Psoas muscle (tissue), 8 donors: ENCODE results near the gene MKNK2. TPM values are rescaled to one million over a fixed set of nuclear protein-coding genes. Genes with fewer than 3 reads are reported as not detected.

Experiments used
- ATAC-seq, 4 donors: fragments of 200-7000 bp; cut with Tn5 transposase; one replicate each; pipeline ENCODE4 v1.9.1; 2020; ENCODE audit warnings: moderate library complexity in 3 of 4, mild to moderate bottlenecking in 2 of 4
- DNase-seq, 2 donors: peaks; one replicate each; pipeline ENCODE4 v3.0.0-alpha.2; 2020
- H3K27ac ChIP-seq: fragments of 200-600 bp; one replicate; pipeline ENCODE4 v1.8.0; 2022
- H3K27me3 ChIP-seq, 3 donors: fragments of 200-600 bp in 1 of 3; one replicate each; pipeline versions ENCODE4 v1.6.1 to v1.8.0; 2013 to 2022; ENCODE audit warnings: low read length in 2 of 3, mild to moderate bottlenecking in 2 of 3, moderate library complexity in 1 of 3; ENCODE audit not compliant: insufficient read depth in 3 of 3
- H3K36me3 ChIP-seq, 2 donors: fragments of 200-600 bp in 1 of 2; one replicate each; pipeline versions ENCODE4 v1.6.1 to v1.8.0; 2013 to 2022; ENCODE audit warnings: low read depth in 1 of 2, mild to moderate bottlenecking in 1 of 2, moderate library complexity in 1 of 2; ENCODE audit not compliant: insufficient read depth in 1 of 2
- H3K4me1 ChIP-seq: fragments of 200-600 bp; one replicate; pipeline ENCODE4 v1.8.0; 2022
- H3K4me3 ChIP-seq: fragments of 200-600 bp; one replicate; pipeline ENCODE4 v1.8.0; 2022; ENCODE audit warnings: mild to moderate bottlenecking
- H3K9me3 ChIP-seq: fragments of 200-600 bp; one replicate; pipeline ENCODE4 v1.8.0; 2022
- CTCF ChIP-seq: fragments of 200-600 bp; IDR thresholded peaks from one replicate; pipeline ENCODE4 v1.8.0; 2022; ENCODE audit warnings: antibody characterized with exemption
- WGBS, 3 donors: extraction: QIAGEN DNeasy Blood & Tissue Kit; methylation state at CpG; one replicate each; pipeline versions ENCODE4 v1.1.6 to v1.1.7; 2013; 5-methylcytosine and 5-hydroxymethylcytosine counted together
- intact Hi-C, 2 donors: fragments of 100-400 bp; cut with DNase I; formaldehyde crosslinking; loops; one replicate each; pipeline versions ENCODE4 v1.11.0 to v1.14.2; 2022
- polyA plus RNA-seq, 3 donors: library from polyadenylated mRNA; stranded (reverse); fragments of 200-250 nt; gene quantifications; one replicate each; pipeline ENCODE4 v1.2.3, GENCODE V29; 2013
- total RNA-seq, 4 donors: library from RNA; stranded (reverse); fragmentation: NEBNext Ultra II Directional in 2 of 4; extraction: Animal tissue kit (Norgen Biotek cat#: 25700) in 2 of 4; gene quantifications; one replicate each; pipeline versions ENCODE4 v1.2.1 to v1.2.4, GENCODE V29; 2021 to 2023
- donor health status: healthy with polysubstance abuse.
- donor health status: DM: no; HTN: no; CAD: no; lungs with moderate emphysema.
- donor health status: Bipolar disorder and iron deficiency.
- donor health status: healthy.
- donor health status: DM: yes; HTN: yes; CAD: no.
- donor health status: DM: no; HTN: no; CAD: no.
- donor health status: DM: no; HTN: no; CAD: no.
- donor health status: DM: yes; HTN: yes; CAD: no.

Gene MKNK2
- total and polyA plus RNA-seq, 7 donors, result 793 to 2,795 (median 1,017) TPM

- H3K9me3 ChIP-seq, result no peaks in the 10 kb centered on the region
- DNase-seq, result peak in 1 of 2 donors; percentile 48
- H3K4me3 ChIP-seq, result no peak overlapping the region
- peaks cover 2 to 90% of the 10 kb centered on the region in 2 donors for H3K36me3 ChIP-seq
- ATAC-seq, result no peak
- H3K27me3 ChIP-seq, result no peaks in the 10 kb centered on the region
- no peak overlapping the region for H3K27ac ChIP-seq
- no peaks in the 10 kb centered on the region for H3K4me1 ChIP-seq
- 93 to 95% (median 95%) methylated on average over 32 of the region's 32 CpGs for WGBS, 3 donors
- intact Hi-C loops, result loop anchor here in 1 of 2 donors (5.0 kb wide), 1 partner anchor 149 kb away; no protein-coding TSS in a partner anchor
- no peak for TF ChIP-seq CTCF
These were observed 25.5 kb upstream of the MKNK2 start for GRCh38 chr19:2076526-2076944.

GRCh38 chr19:2072757-2073551 is 21.9 kb upstream of the MKNK2 start:
- ATAC-seq (no peak), DNase-seq (no peak)
- Histone ChIP-seq H3K27ac (no peak overlapping the region), H3K4me1 (peaks cover 7% of the 10 kb centered on the region), H3K36me3 (peaks cover 2 to 69% of the 10 kb centered on the region in 2 donors), H3K4me3 (no peak overlapping the region), H3K9me3 (no peaks in the 10 kb centered on the region), H3K27me3 (no peaks in the 10 kb centered on the region)
- 89 to 91% (median 91%) methylated on average over 32 of the region's 32 CpGs for WGBS, 3 donors
- intact Hi-C loops, result no loop called here
- TF ChIP-seq CTCF, result no peak

- peak in 1 of 2 donors; percentile 47 for DNase-seq
- Histone ChIP-seq H3K4me1 (peaks cover 7% of the 10 kb centered on the region), H3K9me3 (no peaks in the 10 kb centered on the region), H3K27ac (no peak overlapping the region), H3K4me3 (no peak overlapping the region), H3K27me3 (no peaks in the 10 kb centered on the region), H3K36me3 (peaks cover 0 to 50% of the 10 kb centered on the region in 2 donors)
- intact Hi-C loops, result loop anchor here in 1 of 2 donors (2.0 kb wide), 1 partner anchor 142 kb away; no protein-coding TSS in a partner anchor
- no peak for TF ChIP-seq CTCF
- ATAC-seq, result no peak
- WGBS, 3 donors, result 83 to 87% (median 86%) methylated on average over 19 of the region's 19 CpGs
These were observed 20.1 kb upstream of the MKNK2 start for GRCh38 chr19:2070986-2071673.

GRCh38 chr19:2070436-2070827 is 19.4 kb upstream of the MKNK2 start:
- peaks cover 0 to 44% of the 10 kb centered on the region in 2 donors for H3K36me3 ChIP-seq
- no peaks in the 10 kb centered on the region for H3K9me3 ChIP-seq
- DNase-seq (peak in 1 of 2 donors; percentile 54), ATAC-seq (no peak)
- TF ChIP-seq CTCF, result no peak
- 74 to 92% (median 85%) methylated on average over 9 to 10 of the region's 10 CpGs for WGBS, 3 donors
- no peak overlapping the region for H3K27ac ChIP-seq
- H3K4me3 ChIP-seq, result no peak overlapping the region
- intact Hi-C loops, result loop anchor here in 1 of 2 donors (2.0 kb wide), 1 partner anchor 142 kb away; no protein-coding TSS in a partner anchor
- H3K27me3 ChIP-seq, result no peaks in the 10 kb centered on the region
- H3K4me1 ChIP-seq, result peaks cover 7% of the 10 kb centered on the region
